Testis (tissue), 2 donors: ENCODE data around the gene FAM210A.

Experiments
- POLR2A ChIP-seq: fragments of 450-650 bp; IDR thresholded peaks from one replicate; pipeline ENCODE4 v1.6.1; 2017; ENCODE audit warnings: antibody characterized with exemption, mild to moderate bottlenecking, moderate library complexity
- TF ChIP-seq, protein P1 (sequence below), 3 experiments: fragments of 450-650 bp in 2 of 3; fragments of 200-600 bp in 1 of 3; sonication (generic) in 1 of 3; IDR thresholded peaks; one replicate each; pipeline ENCODE4 v1.5.1; 2016 to 2019; ENCODE audit warnings: antibody characterized with exemption in 3 of 3, mild to moderate bottlenecking in 2 of 3, moderate library complexity in 1 of 3

DNA sequence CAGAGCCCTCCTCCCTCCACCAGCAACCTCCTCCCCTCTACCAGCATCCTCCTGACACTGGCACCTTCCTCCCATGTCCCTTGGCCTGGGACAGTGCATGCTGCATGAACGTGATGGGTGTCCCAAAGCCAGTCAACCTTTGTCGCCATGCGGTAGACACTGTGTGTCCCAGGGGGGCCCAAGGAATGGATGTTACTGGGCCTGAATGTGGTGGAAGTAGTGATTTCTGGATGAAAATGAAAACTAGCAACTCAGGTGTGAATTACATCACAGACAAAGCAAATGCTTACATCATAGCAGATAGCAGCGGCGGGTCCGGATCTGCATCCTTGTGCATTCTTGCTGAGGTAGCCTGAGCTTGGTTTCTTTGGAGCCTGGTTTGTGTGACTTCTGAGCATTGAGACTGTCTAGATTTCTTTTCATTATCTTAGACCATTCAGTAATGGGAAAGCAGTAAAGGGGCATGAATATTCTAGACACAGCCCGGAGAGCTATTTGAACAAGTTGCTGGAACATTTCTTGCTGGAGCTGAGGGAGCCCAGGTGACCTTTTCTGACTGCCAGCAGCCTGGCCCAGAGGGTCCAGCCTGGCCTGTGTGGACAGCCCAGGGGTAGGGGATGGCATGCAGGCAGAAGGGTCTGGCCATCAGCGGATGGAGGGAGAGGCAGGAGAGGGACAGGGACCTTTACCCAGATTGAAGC is 100.4 kb downstream of the FAM210A start:
- TF ChIP-seq, protein P1, sequence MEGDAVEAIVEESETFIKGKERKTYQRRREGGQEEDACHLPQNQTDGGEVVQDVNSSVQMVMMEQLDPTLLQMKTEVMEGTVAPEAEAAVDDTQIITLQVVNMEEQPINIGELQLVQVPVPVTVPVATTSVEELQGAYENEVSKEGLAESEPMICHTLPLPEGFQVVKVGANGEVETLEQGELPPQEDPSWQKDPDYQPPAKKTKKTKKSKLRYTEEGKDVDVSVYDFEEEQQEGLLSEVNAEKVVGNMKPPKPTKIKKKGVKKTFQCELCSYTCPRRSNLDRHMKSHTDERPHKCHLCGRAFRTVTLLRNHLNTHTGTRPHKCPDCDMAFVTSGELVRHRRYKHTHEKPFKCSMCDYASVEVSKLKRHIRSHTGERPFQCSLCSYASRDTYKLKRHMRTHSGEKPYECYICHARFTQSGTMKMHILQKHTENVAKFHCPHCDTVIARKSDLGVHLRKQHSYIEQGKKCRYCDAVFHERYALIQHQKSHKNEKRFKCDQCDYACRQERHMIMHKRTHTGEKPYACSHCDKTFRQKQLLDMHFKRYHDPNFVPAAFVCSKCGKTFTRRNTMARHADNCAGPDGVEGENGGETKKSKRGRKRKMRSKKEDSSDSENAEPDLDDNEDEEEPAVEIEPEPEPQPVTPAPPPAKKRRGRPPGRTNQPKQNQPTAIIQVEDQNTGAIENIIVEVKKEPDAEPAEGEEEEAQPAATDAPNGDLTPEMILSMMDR (IDR thresholded peaks at IDR 0.05) = no peak
- TF ChIP-seq POLR2A = no peak
